Measurements from ENCODE around the gene B4GALNT4. TPM values are rescaled to one million over a fixed set of nuclear protein-coding genes. Genes with fewer than 3 reads are reported as not detected.
A peak's percentile ranks its signal among the peaks of the same experiment; 100 is the strongest.

Gene B4GALNT4
- total RNA-seq, 1 experiment from 2014 or later: 88.0 TPM

DNA sequence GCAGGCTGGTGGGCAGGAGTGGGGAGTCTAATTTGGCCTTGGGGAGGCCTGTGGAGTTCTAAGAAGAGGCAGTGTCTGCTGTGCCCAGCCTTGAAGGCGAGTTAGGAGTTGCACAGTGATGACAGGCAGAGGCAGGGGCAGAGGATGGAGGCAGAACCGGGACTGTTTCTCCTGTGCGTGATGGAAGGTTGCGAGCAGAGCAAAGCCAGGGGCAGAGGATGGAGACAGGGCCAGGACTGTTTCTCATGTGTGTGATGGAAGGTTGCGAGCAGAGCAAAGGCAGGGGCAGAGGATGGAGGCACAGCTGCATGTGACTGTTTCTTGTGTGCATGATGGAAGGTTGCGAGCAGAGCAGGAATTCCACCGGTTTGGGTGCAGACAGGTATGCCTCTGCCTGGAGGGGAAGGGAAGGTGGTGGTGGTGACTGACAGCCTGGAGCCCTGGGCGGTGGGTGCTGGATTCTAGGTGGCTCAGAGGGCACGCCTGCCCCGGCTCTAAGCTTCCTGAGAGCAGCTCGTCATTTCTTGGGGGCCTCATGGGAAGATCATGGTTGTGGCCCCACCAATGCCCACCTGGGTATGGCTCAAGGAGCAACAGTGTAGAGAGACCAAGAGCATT lies 8.7 kb downstream of the B4GALNT4 start:
- Mint-ChIP-seq H3K4me1 (no peaks in the 10 kb centered on the region), H3K36me3 (peaks cover 16% of the 10 kb centered on the region), H3K27me3 (ENCODE audit: low read depth) (no peaks in the 10 kb centered on the region), H3K27ac (peak overlapping the region; percentile 47; the same call in 1 of the 2 replicates), H3K9me3 (0 out of 2 replicates have a peak, but pooled peaks cover 7% of the 10 kb centered on the region), H3K4me3 (no peak overlapping the region)
- ATAC-seq (no peak), DNase-seq (ENCODE audit: low spot score) (no peak)
- POLR2A ChIA-PET: no interaction called here
- TF ChIP-seq FOXP1 (CRISPR knock-in tag; IDR thresholded peaks at IDR 0.05; ENCODE audit: borderline replicate concordance) (no peak), ZNF263 (CRISPR knock-in tag; IDR thresholded peaks at IDR 0.05; ENCODE audit: low read depth) (no peak), IRF2 (CRISPR knock-in tag; IDR thresholded peaks at IDR 0.05; ENCODE audit: borderline replicate concordance, low read depth) (no peak), SMAD3 (CRISPR knock-in tag; IDR thresholded peaks at IDR 0.05; ENCODE audit: borderline replicate concordance) (no peak), ZNF281 (CRISPR knock-in tag; IDR thresholded peaks at IDR 0.05) (no peak), ESRRA (CRISPR knock-in tag; IDR thresholded peaks at IDR 0.05; ENCODE audit: borderline replicate concordance) (no peak), TEAD1 (CRISPR knock-in tag; IDR thresholded peaks at IDR 0.05) (no peak), ELF4 (CRISPR knock-in tag; IDR thresholded peaks at IDR 0.05; ENCODE audit: low read depth) (no peak), NFATC4 (CRISPR knock-in tag; IDR thresholded peaks at IDR 0.05) (no peak), PREB (CRISPR knock-in tag; IDR thresholded peaks at IDR 0.05; ENCODE audit: borderline replicate concordance) (no peak), NFYB (CRISPR knock-in tag; conservative IDR thresholded peaks at IDR 0.05; ENCODE audit: low read depth) (no peak), TCF7 (CRISPR knock-in tag; IDR thresholded peaks at IDR 0.05; ENCODE audit: low read depth) (no peak)
- TF ChIP-seq, protein P1, sequence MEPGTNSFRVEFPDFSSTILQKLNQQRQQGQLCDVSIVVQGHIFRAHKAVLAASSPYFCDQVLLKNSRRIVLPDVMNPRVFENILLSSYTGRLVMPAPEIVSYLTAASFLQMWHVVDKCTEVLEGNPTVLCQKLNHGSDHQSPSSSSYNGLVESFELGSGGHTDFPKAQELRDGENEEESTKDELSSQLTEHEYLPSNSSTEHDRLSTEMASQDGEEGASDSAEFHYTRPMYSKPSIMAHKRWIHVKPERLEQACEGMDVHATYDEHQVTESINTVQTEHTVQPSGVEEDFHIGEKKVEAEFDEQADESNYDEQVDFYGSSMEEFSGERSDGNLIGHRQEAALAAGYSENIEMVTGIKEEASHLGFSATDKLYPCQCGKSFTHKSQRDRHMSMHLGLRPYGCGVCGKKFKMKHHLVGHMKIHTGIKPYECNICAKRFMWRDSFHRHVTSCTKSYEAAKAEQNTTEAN (CRISPR knock-in tag; IDR thresholded peaks at IDR 0.05): no peak
- TF ChIP-seq, protein P2, sequence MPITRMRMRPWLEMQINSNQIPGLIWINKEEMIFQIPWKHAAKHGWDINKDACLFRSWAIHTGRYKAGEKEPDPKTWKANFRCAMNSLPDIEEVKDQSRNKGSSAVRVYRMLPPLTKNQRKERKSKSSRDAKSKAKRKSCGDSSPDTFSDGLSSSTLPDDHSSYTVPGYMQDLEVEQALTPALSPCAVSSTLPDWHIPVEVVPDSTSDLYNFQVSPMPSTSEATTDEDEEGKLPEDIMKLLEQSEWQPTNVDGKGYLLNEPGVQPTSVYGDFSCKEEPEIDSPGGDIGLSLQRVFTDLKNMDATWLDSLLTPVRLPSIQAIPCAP (CRISPR knock-in tag; IDR thresholded peaks at IDR 0.05): no peak
- CTCF ChIA-PET: interaction anchor here (2.0 kb wide), 1 partner anchor 127 kb away, joined by 7 read pairs; no protein-coding TSS in a partner anchor

DNA sequence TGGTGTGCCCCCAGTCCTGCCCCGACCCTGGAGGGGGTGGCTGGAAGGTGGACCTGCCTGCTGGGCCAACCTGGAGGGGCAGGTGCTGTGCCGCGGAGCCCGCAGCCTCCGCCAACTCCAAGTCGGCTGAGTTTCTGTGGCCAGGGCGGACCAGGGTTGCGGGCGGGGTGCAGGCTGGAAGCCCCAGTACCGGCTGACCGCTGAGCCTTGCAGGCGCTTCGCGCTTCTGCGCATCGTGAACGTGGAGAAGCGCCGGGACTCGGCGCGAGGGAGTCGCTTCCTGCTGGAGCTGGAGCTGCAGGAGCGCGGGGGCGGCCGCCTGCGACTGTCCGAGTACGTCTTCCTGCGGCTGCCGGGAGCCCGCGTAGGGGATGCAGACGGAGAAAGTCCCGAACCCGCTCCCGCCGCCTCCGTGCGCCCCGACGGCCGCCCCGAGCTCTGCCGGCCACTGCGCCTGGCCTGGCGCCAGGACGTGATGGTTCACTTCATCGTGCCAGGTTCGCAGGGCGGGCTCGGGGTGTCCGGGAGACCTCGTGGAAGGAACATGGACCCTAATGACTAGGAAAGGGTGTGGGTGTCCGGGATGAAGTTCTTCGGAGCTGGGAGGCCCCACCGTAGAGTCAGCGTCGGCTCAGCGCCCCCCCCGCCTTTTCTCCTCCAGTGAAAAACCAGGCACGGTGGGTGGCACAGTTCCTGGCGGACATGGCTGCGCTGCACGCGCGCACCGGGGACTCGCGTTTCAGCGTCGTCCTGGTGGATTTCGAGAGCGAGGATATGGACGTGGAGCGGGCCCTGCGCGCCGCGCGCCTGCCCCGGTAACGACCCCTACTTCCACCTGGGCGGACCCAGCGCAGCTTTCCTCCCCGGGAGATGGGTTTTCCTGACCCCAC lies 10.2 kb downstream of the B4GALNT4 start:
- peak; percentile 12 for DNase-seq (ENCODE audit: low spot score)
- H3K27me3 Mint-ChIP-seq (ENCODE audit: low read depth): no peaks in the 10 kb centered on the region
- peaks cover 6% of the 10 kb centered on the region; the same call in 1 of the 2 replicates for H3K36me3 Mint-ChIP-seq
- H3K4me1 Mint-ChIP-seq: no peaks in the 10 kb centered on the region
- no peak for ATAC-seq
- ChIA-PET POLR2A (no interaction called here), CTCF (interaction anchor here (0.6 kb wide), 1 partner anchor 11 kb away, joined by 3 read pairs; no protein-coding TSS in a partner anchor)
- H3K4me3 Mint-ChIP-seq: no peak overlapping the region
- no peaks in the 10 kb centered on the region for H3K9me3 Mint-ChIP-seq
- H3K27ac Mint-ChIP-seq: no peak overlapping the region
- TF ChIP-seq CREB1 (CRISPR knock-in tag; IDR thresholded peaks at IDR 0.05) (no peak), USF2 (CRISPR knock-in tag; IDR thresholded peaks at IDR 0.05) (no peak), ZNF423 (CRISPR knock-in tag; IDR thresholded peaks at IDR 0.05) (no peak), ZNF232 (CRISPR knock-in tag; IDR thresholded peaks at IDR 0.05) (no peak)
- TF ChIP-seq, protein P3, sequence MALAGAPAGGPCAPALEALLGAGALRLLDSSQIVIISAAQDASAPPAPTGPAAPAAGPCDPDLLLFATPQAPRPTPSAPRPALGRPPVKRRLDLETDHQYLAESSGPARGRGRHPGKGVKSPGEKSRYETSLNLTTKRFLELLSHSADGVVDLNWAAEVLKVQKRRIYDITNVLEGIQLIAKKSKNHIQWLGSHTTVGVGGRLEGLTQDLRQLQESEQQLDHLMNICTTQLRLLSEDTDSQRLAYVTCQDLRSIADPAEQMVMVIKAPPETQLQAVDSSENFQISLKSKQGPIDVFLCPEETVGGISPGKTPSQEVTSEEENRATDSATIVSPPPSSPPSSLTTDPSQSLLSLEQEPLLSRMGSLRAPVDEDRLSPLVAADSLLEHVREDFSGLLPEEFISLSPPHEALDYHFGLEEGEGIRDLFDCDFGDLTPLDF (CRISPR knock-in tag; IDR thresholded peaks at IDR 0.05): no peak
- TF ChIP-seq, protein P4, sequence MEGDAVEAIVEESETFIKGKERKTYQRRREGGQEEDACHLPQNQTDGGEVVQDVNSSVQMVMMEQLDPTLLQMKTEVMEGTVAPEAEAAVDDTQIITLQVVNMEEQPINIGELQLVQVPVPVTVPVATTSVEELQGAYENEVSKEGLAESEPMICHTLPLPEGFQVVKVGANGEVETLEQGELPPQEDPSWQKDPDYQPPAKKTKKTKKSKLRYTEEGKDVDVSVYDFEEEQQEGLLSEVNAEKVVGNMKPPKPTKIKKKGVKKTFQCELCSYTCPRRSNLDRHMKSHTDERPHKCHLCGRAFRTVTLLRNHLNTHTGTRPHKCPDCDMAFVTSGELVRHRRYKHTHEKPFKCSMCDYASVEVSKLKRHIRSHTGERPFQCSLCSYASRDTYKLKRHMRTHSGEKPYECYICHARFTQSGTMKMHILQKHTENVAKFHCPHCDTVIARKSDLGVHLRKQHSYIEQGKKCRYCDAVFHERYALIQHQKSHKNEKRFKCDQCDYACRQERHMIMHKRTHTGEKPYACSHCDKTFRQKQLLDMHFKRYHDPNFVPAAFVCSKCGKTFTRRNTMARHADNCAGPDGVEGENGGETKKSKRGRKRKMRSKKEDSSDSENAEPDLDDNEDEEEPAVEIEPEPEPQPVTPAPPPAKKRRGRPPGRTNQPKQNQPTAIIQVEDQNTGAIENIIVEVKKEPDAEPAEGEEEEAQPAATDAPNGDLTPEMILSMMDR (IDR thresholded peaks at IDR 0.05): no peak

Data from WTC11 (cell line).